ENCODE results near the gene STK11. TPM values are rescaled to one million over a fixed set of nuclear protein-coding genes. Genes with fewer than 3 reads are reported as not detected.

Gene STK11
- total RNA-seq, 1 donor from 2014 or later: 49.9 TPM

GRCh38 chr19:1253514-1254080 is 48.0 kb downstream of the STK11 start:
- DNase-seq (ENCODE audit: missing footprints) (no peak), ATAC-seq (no peak)
- intact Hi-C loops (cut with DNase I): no loop called here

GRCh38 chr19:1254081-1254527 is 48.5 kb downstream of the STK11 start:
- intact Hi-C loops (cut with DNase I): no loop called here
- ATAC-seq (no peak), DNase-seq (ENCODE audit: missing footprints) (no peak)

- ATAC-seq (no peak), DNase-seq (ENCODE audit: missing footprints) (no peak)
- intact Hi-C loops (cut with DNase I): no loop called here
Measured at GRCh38 chr19:1254530-1255185, 49.1 kb downstream of the STK11 start.

GRCh38 chr19:1255186-1256161 is 49.9 kb downstream of the STK11 start:
- DNase-seq (ENCODE audit: missing footprints): no peak
- ATAC-seq: no peak
- intact Hi-C loops (cut with DNase I): no loop called here

- ATAC-seq (no peak), DNase-seq (ENCODE audit: missing footprints) (no peak)
- intact Hi-C loops (cut with DNase I): no loop called here
Measured at GRCh38 chr19:1256646-1257474, 51.3 kb downstream of the STK11 start.

GRCh38 chr19:1257475-1258162 is 52.0 kb downstream of the STK11 start:
- ATAC-seq: no peak
- DNase-seq (ENCODE audit: missing footprints): no peak
- intact Hi-C loops (cut with DNase I): no loop called here

GRCh38 chr19:1258163-1258492 is 52.5 kb downstream of the STK11 start:
- intact Hi-C loops (cut with DNase I): no loop called here
- ATAC-seq (no peak), DNase-seq (ENCODE audit: missing footprints) (no peak)

GRCh38 chr19:1258707-1259205 is 53.2 kb downstream of the STK11 start:
- intact Hi-C loops (cut with DNase I): no loop called here
- ATAC-seq (no peak), DNase-seq (ENCODE audit: missing footprints) (no peak)

- ATAC-seq: peak; percentile 18
- DNase-seq (ENCODE audit: missing footprints): peak; percentile 91
- intact Hi-C loops (cut with DNase I): no loop called here
Measured at GRCh38 chr19:1259206-1259875, 53.8 kb downstream of the STK11 start.

GRCh38 chr19:1259876-1260748 is 54.5 kb downstream of the STK11 start:
- ATAC-seq: peak; percentile 0
- DNase-seq (ENCODE audit: missing footprints): no peak
- intact Hi-C loops (cut with DNase I): no loop called here

- DNase-seq (ENCODE audit: missing footprints) (peak; percentile 98), ATAC-seq (peak; percentile 87)
- intact Hi-C loops (cut with DNase I): no loop called here
Measured at GRCh38 chr19:1260749-1261537, 55.4 kb downstream of the STK11 start.

GRCh38 chr19:1261538-1261797 is 55.9 kb downstream of the STK11 start:
- no peak for ATAC-seq
- intact Hi-C loops (cut with DNase I): no loop called here
- DNase-seq (ENCODE audit: missing footprints): no peak

GRCh38 chr19:1261798-1262622 is 56.4 kb downstream of the STK11 start:
- DNase-seq (ENCODE audit: missing footprints) (no peak), ATAC-seq (peak; percentile 15)
- intact Hi-C loops (cut with DNase I): no loop called here

GRCh38 chr19:1262623-1263123 is 57.1 kb downstream of the STK11 start:
- DNase-seq (ENCODE audit: missing footprints) (no peak), ATAC-seq (no peak)
- intact Hi-C loops (cut with DNase I): no loop called here

- intact Hi-C loops (cut with DNase I): no loop called here
- DNase-seq (ENCODE audit: missing footprints) (no peak), ATAC-seq (no peak)
Measured at GRCh38 chr19:1263188-1263587, 57.6 kb downstream of the STK11 start.
